ENCODE data around the gene TIPIN. TPM values are rescaled to one million over a fixed set of nuclear protein-coding genes. Genes with fewer than 3 reads are reported as not detected.
"Not testable (repeated sequence)": the region's sequence is repeated elsewhere in the genome, so short reads cannot be mapped to it uniquely, and the experiment has no call there.

The TIPIN gene
- total RNA-seq, 6 donors from 2014 or later = 1.2 to 10.8 (median 5.7) TPM

- H3K4me3 ChIP-seq = no peak overlapping the region
- H3K4me1 ChIP-seq = no peaks in the 10 kb centered on the region
- DNase-seq (no peak), ATAC-seq (ENCODE audit: low FRiP score in 2 of 2) (no peak)
- no peaks in the 10 kb centered on the region for H3K27me3 ChIP-seq
- 94 to 98% methylated on average over 2 of the region's 2 CpGs for WGBS, 2 donors
- no peak overlapping the region for H3K27ac ChIP-seq
- TF ChIP-seq CTCF (IDR thresholded peaks at IDR 0.05) = no peak
- no peak for TF ChIP-seq POLR2AphosphoS5 (IDR thresholded peaks at IDR 0.05)
- TF ChIP-seq POLR2A (IDR thresholded peaks at IDR 0.05) = no peak
- TF ChIP-seq EP300 (IDR thresholded peaks at IDR 0.05) = no peak
- H3K36me3 ChIP-seq = peaks cover 7 to 94% (median 61%) of the 10 kb centered on the region in 4 donors
- no peaks in the 10 kb centered on the region for H3K9me3 ChIP-seq
Measured at GRCh38 chr15:66312144-66312543, 44.3 kb downstream of the TIPIN start.

- Histone ChIP-seq H3K36me3 (peaks cover 7 to 91% (median 58%) of the 10 kb centered on the region in 4 donors), H3K4me1 (no peaks in the 10 kb centered on the region), H3K4me3 (no peak overlapping the region), H3K27me3 (no peaks in the 10 kb centered on the region), H3K9me3 (no peaks in the 10 kb centered on the region), H3K27ac (no peak overlapping the region)
- no peak for DNase-seq
- TF ChIP-seq POLR2A (IDR thresholded peaks at IDR 0.05) (no peak), EP300 (IDR thresholded peaks at IDR 0.05) (no peak), CTCF (IDR thresholded peaks at IDR 0.05) (no peak), POLR2AphosphoS5 (IDR thresholded peaks at IDR 0.05) (no peak)
- no peak for ATAC-seq (ENCODE audit: low FRiP score in 2 of 2)
- 83 to 86% methylated on average over 2 of the region's 2 CpGs for WGBS, 2 donors
Measured at GRCh38 chr15:66310786-66311185, 45.7 kb downstream of the TIPIN start.

- H3K9me3 ChIP-seq = no peaks in the 10 kb centered on the region
- H3K4me3 ChIP-seq = no peak overlapping the region
- H3K4me1 ChIP-seq = no peaks in the 10 kb centered on the region
- WGBS, 2 donors = 96 to 100% methylated on average over 3 of the region's 3 CpGs
- TF ChIP-seq POLR2A (IDR thresholded peaks at IDR 0.05) (no peak), POLR2AphosphoS5 (IDR thresholded peaks at IDR 0.05) (no peak), EP300 (IDR thresholded peaks at IDR 0.05) (no peak), CTCF (IDR thresholded peaks at IDR 0.05) (no peak)
- no peaks in the 10 kb centered on the region for H3K27me3 ChIP-seq
- H3K27ac ChIP-seq = no peak overlapping the region
- H3K36me3 ChIP-seq = peaks cover 7 to 86% (median 50%) of the 10 kb centered on the region in 4 donors
- DNase-seq (no peak), ATAC-seq (ENCODE audit: low FRiP score in 2 of 2) (no peak)
Measured at GRCh38 chr15:66309828-66310227, 46.7 kb downstream of the TIPIN start.

- no peaks in the 10 kb centered on the region for H3K9me3 ChIP-seq
- no peak for TF ChIP-seq POLR2A (IDR thresholded peaks at IDR 0.05)
- TF ChIP-seq CTCF (IDR thresholded peaks at IDR 0.05) = no peak
- no peak for TF ChIP-seq POLR2AphosphoS5 (IDR thresholded peaks at IDR 0.05)
- no peak for TF ChIP-seq EP300 (IDR thresholded peaks at IDR 0.05)
- no peaks in the 10 kb centered on the region for H3K27me3 ChIP-seq
- no peak for ATAC-seq (ENCODE audit: low FRiP score in 2 of 2)
- H3K4me1 ChIP-seq = no peaks in the 10 kb centered on the region
- 91 to 95% methylated on average over 3 of the region's 3 CpGs for WGBS, 2 donors
- DNase-seq = no peak
- no peak overlapping the region for H3K27ac ChIP-seq
- H3K4me3 ChIP-seq = no peak overlapping the region
- peaks cover 5 to 75% (median 43%) of the 10 kb centered on the region in 4 donors for H3K36me3 ChIP-seq
Measured at GRCh38 chr15:66308531-66308930, 48.0 kb downstream of the TIPIN start.

- Histone ChIP-seq H3K9me3 (no peaks in the 10 kb centered on the region), H3K4me3 (no peak overlapping the region), H3K27ac (no peak overlapping the region), H3K27me3 (no peaks in the 10 kb centered on the region), H3K36me3 (peaks cover 0 to 56% (median 32%) of the 10 kb centered on the region in 4 donors), H3K4me1 (no peaks in the 10 kb centered on the region)
- WGBS, 2 donors = 88 to 92% methylated on average over 3 of the region's 3 CpGs
- ATAC-seq (ENCODE audit: low FRiP score in 2 of 2) (no peak), DNase-seq (no peak)
- no peak for TF ChIP-seq EP300 (IDR thresholded peaks at IDR 0.05)
- TF ChIP-seq CTCF (IDR thresholded peaks at IDR 0.05) = no peak
- no peak for TF ChIP-seq POLR2A (IDR thresholded peaks at IDR 0.05)
- no peak for TF ChIP-seq POLR2AphosphoS5 (IDR thresholded peaks at IDR 0.05)
Measured at GRCh38 chr15:66306381-66306780, 50.1 kb downstream of the TIPIN start.

GRCh38 chr15:66304425-66304824, 52.1 kb downstream of the TIPIN start:
- 97 to 98% methylated on average over 10 of the region's 10 CpGs for WGBS, 2 donors
- not testable (repeated sequence) for H3K27me3 ChIP-seq; DNase-seq; H3K27ac ChIP-seq; H3K4me1 ChIP-seq; H3K4me3 ChIP-seq; H3K9me3 ChIP-seq; ATAC-seq (ENCODE audit: low FRiP score in 2 of 2)
- peaks cover 0 to 39% (median 20%) of the 10 kb centered on the region in 4 donors for H3K36me3 ChIP-seq

Data from upper lobe of left lung (tissue), 6 donors.